Effector CD4-positive, alpha-beta T cell (primary cell): ENCODE results near the gene ZFP3.
"Not testable (repeated sequence)": the region's sequence is repeated elsewhere in the genome, so short reads cannot be mapped to it uniquely, and the experiment has no call there.

ENCODE experiments used
- DNase-seq: peaks from one replicate; pipeline ENCODE4 v3.0.0-alpha.2; 2020

ZFP3 gene

DNA sequence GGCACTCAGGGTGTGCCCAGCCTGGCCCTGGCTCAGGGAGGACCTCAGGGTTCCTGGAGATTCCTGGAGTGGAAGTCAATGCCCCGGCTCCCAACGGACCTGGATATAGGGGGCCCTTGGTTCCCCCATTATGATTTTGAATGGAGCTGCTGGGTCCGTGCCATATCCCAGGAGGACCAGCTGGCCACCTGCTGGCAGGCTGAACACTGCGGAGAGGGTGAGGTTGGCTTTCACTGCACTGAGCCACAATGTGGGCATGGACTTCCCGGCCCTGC lies 61.1 kb downstream of the ZFP3 start:
- DNase-seq = no peak

DNA sequence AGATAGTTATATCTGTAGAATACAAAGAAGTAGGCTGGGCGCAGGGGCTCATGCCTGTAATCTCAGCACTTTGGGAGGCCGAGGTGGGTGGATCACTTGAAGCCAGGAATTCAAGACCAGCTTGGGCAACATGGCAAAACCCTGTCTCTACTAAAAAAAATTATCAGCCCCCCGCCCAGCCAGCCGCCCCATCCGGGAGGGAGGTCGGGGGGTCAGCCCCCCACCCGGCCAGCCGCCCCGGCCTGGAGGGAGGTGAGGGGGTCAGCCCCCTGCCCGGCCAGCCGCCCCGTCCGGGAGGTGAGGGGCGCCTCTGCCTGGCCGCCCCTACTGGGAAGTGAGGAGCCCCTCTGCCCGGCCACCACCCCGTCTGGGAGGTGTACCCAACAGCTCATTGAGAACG lies 64.6 kb downstream of the ZFP3 start:
- not testable (repeated sequence) for DNase-seq
